Activated naive CD4-positive, alpha-beta T cell treated with Interleukin-2 at 50 U/mL for 16 hours (primary cell): ENCODE data around the gene FARS2.

Experiments used
- DNase-seq: peaks from one replicate; pipeline ENCODE4 v3.0.0-alpha.2; 2020

FARS2 gene

GRCh38 chr6:5383856-5384255 lies 122.5 kb downstream of the FARS2 start:
- DNase-seq, result no peak

DNA sequence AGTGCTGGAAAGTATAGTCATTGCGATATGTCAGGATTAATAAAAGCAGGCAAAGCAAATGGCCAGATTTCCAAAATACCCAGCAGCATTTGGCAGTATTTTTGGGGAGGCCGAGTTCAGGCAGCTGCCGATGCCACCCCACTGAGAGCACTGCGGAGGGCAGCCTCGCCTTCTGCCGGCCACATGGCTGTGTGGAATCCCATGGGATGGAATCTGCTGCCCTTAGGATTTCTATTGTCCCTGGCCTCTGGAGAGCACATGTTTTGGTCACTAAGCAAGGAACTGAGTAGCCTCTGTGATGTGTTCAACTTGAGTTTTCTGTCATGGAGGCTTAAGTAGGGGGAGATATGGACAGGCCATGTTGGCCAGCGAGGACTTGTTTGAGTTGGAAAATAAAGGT lies 123.0 kb downstream of the FARS2 start:
- DNase-seq, result no peak

GRCh38 chr6:5388326-5388725 lies 127.0 kb downstream of the FARS2 start:
- DNase-seq, result no peak

DNA sequence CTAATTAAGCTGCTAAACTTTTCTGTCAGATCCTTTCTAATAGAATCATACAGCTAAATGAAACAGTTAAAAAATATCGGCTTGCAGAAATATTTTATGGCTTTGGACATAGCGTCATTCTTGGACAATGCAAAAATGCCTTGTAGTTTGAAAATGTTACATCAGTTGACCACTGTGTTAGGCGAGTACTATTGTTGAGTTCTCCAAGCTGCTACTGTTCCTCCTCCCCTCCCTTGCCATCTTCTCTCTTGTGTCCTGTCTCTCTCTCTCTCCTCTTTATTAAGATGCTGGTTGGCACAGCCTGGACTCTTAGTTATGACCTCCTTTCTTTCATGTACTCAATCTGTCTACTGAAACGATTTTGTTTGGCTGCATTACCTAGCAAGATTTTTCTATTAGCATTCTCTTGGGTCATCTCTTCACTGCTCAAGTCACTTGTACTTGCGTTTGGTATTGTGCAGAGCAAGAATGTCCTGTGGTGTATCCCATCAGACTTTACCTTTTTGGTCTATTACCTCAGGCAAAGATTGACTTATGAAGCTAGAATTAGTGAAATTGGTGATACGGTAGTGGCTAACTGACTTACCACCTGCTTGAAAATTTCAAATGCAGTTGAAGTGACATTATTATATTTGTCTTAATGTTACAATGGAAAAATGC lies 127.9 kb downstream of the FARS2 start:
- no peak for DNase-seq

- no peak for DNase-seq
These were observed 128.9 kb downstream of the FARS2 start for GRCh38 chr6:5390177-5390576.

DNA sequence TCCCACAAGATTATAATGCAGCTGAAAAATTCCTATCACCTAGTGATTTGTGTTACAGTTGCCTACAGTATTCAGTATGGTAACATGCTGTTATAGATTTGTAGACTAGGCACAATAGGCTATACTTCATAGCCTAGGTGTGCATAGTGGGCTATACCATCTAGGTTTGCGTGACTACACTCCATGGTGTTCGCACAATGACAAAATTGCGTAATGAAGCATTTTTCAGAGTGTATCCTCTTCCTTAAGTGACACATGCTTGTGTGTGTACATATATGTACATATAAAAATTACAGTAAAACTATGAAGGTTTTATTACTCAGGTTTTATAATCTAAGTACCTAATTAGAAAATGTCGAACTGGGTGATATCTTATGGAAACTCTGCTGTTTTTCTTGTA lies 133.0 kb downstream of the FARS2 start:
- DNase-seq, result no peak

DNA sequence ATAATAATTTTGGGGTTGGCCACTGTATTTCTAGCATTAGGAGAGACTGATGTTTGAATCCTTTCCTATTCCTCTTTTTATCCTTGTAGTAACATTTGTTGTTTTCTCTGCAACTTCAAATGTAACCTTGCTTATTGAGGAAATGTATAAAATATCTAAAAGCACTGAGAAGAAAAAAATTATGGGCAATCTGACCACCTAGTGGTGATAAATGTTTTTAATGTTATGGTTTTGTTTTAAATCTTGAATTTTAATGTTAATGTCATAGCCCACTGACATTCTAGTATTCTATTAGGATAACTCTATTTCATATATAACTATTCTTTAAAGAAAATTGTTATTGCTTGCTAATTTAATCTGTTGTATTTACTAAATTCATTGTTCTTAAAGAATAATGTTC lies 134.4 kb downstream of the FARS2 start:
- DNase-seq, result no peak

GRCh38 chr6:5398530-5398929 lies 137.2 kb downstream of the FARS2 start:
- DNase-seq, result peak; percentile 35

GRCh38 chr6:5399391-5399790 lies 138.1 kb downstream of the FARS2 start:
- no peak for DNase-seq

DNA sequence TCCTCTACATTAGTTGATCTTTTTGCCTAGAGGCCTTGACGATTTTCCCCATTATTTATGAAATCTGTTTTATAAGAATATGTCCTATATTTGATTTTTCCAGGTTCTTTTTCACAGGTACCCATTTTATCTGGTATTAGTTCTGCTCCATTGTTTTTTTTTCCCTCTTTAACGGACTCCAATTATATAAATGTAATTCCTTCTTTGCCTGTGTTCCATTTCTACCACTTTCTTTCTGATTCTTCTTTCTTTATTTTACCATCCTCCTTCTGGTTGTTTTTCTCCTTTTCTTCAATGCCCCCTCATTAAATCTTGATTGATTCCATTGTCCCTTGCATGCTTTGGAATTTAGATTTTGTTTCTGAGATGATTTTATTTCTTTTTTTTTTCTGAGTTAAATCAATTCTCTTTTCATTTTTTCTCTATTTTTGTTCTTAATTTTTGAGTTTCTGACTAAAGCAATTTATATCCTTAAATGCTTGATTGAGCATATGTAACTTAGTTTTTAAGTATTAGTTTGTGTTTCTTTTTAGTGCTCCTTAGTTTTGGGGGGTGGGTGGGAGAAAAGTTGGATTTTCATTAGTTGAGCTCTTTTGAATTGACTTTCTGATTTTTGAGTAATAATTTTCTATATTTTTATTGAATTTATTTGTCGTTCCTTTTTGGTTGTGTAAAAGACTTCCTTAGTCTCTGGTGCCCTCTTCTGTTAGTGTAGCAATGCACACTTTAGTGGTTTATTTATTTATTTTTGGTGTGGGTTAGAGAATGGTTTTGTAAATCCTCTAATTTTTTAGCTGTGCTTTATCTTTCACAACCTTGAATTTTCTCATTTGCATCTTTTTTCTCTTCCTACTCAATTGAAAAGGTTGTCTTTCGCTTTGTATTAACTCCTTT lies 140.8 kb downstream of the FARS2 start:
- no peak for DNase-seq

DNA sequence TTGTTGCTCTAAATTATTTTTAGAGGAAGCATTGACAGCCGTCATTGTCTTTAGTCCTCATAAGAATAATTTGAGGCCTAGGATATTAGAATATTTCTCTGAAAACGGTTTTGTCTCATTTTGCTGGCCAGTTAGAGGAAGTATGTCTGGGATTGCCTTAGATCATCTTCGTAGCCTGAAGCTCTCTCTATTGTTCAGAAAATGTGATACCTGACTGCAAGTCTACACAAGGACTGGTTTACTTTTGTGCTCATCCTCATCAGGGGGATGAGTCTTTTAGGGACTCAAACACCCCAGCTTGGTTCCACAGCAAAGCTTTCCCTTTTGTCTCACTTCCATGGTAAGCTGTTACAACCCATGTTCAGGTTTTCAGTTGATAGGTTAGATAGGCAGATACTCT lies 141.8 kb downstream of the FARS2 start:
- DNase-seq, result no peak

- no peak for DNase-seq
These were observed 142.3 kb downstream of the FARS2 start for GRCh38 chr6:5403609-5404008.

DNA sequence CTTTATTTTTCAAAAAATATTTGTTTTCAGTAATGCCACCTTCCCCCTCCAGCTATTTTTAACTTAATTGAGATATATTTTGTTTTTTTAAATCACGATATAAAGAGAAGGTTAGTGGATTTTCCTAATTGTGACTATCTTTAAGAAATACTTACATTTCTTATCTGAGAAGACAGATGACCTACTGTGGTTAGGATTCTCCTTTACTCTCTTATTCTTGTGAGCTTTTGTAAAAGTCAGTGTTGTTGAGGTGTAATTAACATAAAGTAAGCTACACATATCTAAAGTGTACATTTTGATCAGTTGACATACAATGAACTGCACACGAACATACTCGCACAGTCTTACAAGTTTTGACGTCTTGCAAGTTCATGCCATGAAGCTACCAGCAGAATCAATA lies 144.7 kb downstream of the FARS2 start:
- no peak for DNase-seq

GRCh38 chr6:5411414-5411813 lies 150.1 kb downstream of the FARS2 start:
- no peak for DNase-seq

DNA sequence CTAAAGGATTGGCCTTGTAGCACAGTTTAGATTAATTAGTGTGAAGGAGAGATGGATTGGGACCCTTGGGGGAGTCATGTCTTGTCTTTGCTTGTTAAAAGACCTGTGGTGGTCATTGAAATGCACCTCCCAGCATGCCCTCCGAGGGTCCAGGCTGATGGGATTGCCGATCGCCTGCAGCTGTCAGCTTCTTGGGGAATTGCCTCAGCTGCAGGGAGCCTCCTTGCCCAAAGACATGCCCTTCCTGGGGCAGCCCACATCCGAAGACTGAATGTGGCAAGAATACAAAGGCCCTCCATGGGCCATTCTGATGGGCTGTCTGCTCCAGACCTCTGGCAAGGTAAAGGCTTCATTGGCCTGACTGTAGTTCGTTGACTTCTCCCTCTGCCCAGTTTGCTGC lies 150.7 kb downstream of the FARS2 start:
- no peak for DNase-seq

- DNase-seq, result no peak
These were observed 151.3 kb downstream of the FARS2 start for GRCh38 chr6:5412663-5413062.

DNA sequence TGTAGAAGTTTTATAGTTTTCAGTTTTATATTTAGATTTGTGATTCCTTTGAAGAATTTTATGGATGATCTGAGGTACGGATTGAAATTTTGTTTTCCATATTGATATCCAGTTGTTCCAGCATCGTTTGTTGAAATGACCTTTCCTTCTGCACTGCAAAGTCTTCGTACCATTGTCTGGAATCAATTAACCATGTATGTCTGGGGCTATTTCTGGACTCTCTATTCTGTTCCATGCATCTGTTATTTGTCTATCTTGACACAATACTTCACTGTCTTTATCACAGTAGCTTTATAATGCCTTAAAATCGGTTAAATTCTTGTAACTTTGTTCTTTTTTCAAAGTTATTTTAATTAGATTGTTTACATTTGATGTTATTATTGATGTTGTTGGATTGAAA lies 154.9 kb downstream of the FARS2 start:
- no peak for DNase-seq

DNA sequence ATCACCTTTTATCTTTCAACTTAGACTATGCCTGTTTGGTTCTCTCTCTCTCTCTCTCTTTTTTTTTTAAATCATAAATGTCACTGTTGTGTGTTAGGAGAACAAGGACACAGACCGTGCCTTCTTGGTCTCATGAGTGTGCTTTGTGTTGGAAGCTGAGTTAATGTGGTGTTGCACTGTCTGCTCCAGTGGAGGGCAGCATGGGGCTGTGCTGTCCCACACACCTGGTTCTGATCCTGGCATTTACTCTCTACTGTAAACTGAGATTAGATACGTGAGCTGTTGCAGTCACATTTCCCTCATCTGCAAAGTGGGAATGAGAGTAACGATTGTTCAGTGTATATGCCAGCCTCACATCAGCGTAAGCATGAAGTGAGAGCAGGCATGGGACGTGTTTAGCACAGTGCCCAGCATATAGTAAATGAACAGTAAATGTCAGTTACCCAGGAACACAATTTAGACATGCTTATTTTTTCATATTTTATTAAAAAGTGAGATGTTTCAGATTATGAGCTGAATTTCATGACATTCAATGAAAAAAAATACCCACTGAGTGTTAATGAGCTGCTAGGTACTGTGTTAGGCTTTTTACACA lies 161.1 kb downstream of the FARS2 start:
- no peak for DNase-seq

DNA sequence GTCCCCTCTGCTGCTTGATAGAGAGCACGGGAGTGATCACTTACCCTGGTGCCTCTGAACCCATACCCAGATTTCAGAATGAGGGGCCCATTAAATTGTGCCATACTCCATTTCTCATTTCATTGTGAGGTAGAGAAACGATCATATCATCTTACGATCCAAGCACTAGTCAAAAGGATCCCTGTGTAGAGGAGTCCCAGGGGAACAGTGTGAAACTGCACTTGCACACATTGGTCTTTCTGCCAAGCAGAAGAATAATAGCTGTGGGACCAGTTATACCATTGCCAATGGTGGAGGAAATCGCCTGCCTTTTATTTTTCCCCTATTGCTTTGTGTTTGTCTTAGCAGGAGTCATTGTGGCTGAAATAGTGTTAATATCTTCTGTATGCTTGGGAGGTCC lies 161.9 kb downstream of the FARS2 start:
- DNase-seq, result no peak

- no peak for DNase-seq
These were observed 163.4 kb downstream of the FARS2 start for GRCh38 chr6:5424726-5425125.

DNA sequence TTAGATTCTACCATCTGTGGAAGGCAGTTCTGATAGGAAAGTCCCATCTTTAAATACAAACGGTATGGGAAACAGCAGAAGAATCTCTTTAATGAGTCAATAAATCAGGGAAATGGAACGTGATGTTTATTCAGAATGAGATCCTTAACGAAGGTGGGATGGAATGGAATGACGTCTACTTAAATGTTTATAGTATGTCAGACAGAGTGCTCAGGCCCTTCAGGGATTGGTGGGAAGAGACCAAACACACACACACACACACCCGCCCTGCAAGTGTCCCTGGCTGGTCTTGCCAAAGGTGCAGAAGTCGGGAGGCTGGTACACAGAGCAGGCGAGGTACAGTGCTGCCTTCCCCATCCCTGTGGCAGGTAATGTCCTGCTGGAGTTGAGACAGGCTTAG lies 164.0 kb downstream of the FARS2 start:
- no peak for DNase-seq

GRCh38 chr6:5425797-5426196 lies 164.5 kb downstream of the FARS2 start:
- DNase-seq, result no peak

DNA sequence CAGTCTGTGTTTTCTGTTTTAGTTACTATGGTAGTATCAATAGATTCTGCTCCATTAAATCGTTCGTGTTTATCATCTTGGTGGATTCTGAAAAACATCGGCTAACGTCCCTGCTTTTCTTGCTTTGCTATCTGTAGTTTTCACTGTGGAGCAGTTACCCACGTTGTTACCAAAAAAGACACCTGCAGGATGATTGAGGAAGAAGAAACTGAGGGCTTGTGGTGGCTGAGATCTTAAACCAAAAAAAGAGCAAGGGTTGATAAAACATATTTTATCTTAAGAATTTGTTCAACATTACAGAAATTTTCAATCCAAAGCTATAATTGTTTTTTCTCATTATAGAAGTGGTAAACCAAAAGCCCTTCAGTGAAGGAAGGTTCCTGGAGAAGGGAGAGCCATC lies 166.3 kb downstream of the FARS2 start:
- DNase-seq, result no peak

GRCh38 chr6:5433324-5433723 lies 172.0 kb downstream of the FARS2 start:
- no peak for DNase-seq
